T-helper 1 cell treated with Interleukin-12 subunit alpha and Interleukin-12 subunit beta and Interleukin-4 antibody, amounts not matched to agents 30 μg/mL and 1 μg/mL, for 36 hours (primary cell): ENCODE data around the gene PRKAR1B.
A peak's percentile ranks its signal among the peaks of the same experiment; 100 is the strongest.
"Not testable (repeated sequence)": the region's sequence is repeated elsewhere in the genome, so short reads cannot be mapped to it uniquely, and the experiment has no call there.

Experiments
- H3K27ac Mint-ChIP-seq: one replicate; pipeline ENCODE4 v1.8.0; 2021; ENCODE audit warnings: mild to moderate bottlenecking, mixed read lengths
- H3K27me3 Mint-ChIP-seq: one replicate; pipeline ENCODE4 v1.8.0; 2021; ENCODE audit warnings: low read depth, mixed read lengths
- H3K36me3 Mint-ChIP-seq: one replicate; pipeline ENCODE4 v1.8.0; 2021; ENCODE audit warnings: low read depth, mixed read lengths
- H3K4me1 Mint-ChIP-seq: one replicate; pipeline ENCODE4 v1.8.0; 2021; ENCODE audit warnings: low read depth, mixed read lengths
- H3K4me3 Mint-ChIP-seq: one replicate; pipeline ENCODE4 v1.8.0; 2021; ENCODE audit warnings: mild to moderate bottlenecking, moderate library complexity, mixed read lengths
- H3K9me3 Mint-ChIP-seq: one replicate; pipeline ENCODE4 v1.8.0; 2021; ENCODE audit warnings: mixed read lengths

The PRKAR1B gene

DNA sequence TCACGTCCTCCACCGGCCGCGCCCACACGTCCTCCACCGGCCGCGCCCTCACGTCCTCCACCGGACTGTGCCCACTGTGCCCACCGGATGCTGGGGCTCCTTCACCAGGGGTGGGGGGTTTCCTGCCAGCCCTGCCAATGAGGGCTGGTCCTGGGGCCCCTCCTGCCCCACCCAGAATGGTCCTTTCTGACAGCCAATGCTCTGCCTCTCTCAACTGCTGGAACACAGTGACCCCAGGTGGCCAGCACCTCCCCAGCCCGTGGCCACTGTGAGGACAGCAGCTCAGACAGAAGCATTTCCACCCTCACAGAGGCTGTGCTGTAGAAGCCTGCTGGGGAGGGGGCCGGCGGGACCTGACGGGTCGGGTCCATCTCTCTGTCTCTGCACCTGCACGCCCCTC, 90.7 kb downstream of the PRKAR1B start:
- Mint-ChIP-seq H3K27ac (no peak overlapping the region), H3K9me3 (no peaks in the 10 kb centered on the region)

DNA sequence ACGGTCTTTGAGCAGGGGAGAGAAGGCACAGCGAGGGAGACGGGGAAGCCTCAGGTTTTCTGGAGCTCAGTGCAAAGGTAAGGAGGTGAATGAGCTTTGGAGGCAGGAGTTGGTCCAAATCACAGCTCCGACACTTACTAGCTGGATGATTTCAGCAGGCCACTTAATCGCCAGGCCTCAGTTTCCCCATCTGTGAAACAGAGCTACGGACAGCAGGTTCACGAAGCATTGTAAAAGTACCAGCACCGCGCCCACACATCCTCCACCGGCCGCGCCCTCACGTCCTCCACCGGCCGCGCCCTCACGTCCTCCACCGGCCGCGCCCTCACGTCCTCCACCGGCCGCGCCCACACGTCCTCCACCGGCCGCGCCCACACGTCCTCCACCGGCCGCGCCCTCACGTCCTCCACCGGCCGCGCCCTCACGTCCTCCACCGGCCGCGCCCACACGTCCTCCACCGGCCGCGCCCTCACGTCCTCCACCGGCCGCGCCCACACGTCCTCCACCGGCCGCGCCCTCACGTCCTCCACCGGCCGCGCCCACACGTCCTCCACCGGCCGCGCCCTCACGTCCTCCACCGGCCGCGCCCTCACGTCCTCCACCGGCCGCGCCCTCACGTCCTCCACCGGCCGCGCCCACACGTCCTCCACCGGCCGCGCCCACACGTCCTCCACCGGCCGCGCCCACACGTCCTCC, 91.2 kb downstream of the PRKAR1B start:
- H3K9me3 Mint-ChIP-seq, H3K36me3 Mint-ChIP-seq, H3K27me3 Mint-ChIP-seq, H3K4me3 Mint-ChIP-seq, H3K4me1 Mint-ChIP-seq, H3K27ac Mint-ChIP-seq: not testable (repeated sequence)

More for the DNA sequence above, 90.7 kb downstream of the PRKAR1B start:
- Mint-ChIP-seq H3K27me3 (no peaks in the 10 kb centered on the region), H3K36me3 (peaks cover 2% of the 10 kb centered on the region), H3K4me1 (peaks cover 9% of the 10 kb centered on the region), H3K4me3 (no peak overlapping the region)

DNA sequence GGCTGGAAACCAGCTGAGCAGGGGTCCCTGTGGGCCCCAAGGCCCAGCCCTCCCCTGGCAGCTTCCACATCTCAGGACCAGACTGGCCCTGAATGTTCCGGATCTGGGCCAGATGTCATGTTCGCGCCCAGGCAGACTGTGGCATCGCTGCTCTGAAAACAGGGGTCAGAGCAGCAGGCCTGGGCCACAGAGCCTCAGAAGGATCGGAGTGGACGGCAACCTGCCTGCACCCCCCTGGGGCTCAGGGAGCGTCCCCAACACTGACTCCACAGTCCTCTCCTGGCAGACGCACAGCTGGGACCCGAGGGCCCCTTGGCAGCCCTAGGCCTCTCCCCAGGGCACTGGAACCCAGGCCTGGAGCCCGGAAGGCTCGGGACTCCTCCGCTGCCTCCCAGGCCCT, 91.9 kb downstream of the PRKAR1B start:
- Mint-ChIP-seq H3K4me3 (no peak overlapping the region), H3K9me3 (no peaks in the 10 kb centered on the region), H3K27me3 (no peaks in the 10 kb centered on the region)

DNA sequence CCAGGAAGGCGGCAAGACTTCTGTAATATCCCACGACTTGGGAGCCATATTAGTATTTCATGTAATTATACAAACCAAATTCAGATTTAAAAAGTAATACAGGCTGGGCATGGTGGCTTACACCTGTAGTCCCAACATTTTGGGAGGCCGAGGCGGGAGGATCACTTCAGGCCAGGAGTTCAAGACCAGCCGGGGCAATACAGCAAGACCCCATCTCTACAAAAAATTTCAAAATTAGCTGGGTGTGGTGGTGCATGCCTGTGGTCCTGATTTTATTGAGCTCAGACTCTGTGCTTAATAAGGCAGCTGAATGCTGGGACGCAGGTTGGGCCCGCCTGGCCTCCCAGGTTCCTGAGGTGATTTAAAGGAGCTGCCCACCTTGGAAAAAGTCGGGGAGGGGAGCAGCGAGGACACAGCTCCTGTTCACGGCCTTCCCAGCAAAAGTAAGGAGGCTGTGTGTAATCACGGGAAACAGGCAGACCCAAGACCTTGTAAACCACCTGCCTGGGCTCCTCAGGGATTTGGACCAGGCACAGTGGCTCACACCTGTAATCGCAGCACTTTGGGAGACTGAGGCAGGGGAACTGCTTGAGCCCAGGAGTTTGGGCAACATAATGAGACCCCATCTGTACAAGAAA, 93.6 kb downstream of the PRKAR1B start:
- Mint-ChIP-seq H3K27ac (no peak overlapping the region), H3K36me3 (no peaks in the 10 kb centered on the region), H3K4me1 (peaks cover 2% of the 10 kb centered on the region), H3K9me3 (no peaks in the 10 kb centered on the region), H3K27me3 (no peaks in the 10 kb centered on the region), H3K4me3 (no peak overlapping the region)

More for the DNA sequence above, 91.9 kb downstream of the PRKAR1B start:
- H3K27ac Mint-ChIP-seq: no peak overlapping the region
- H3K4me1 Mint-ChIP-seq: peaks cover 6% of the 10 kb centered on the region
- H3K36me3 Mint-ChIP-seq: peaks cover 2% of the 10 kb centered on the region

DNA sequence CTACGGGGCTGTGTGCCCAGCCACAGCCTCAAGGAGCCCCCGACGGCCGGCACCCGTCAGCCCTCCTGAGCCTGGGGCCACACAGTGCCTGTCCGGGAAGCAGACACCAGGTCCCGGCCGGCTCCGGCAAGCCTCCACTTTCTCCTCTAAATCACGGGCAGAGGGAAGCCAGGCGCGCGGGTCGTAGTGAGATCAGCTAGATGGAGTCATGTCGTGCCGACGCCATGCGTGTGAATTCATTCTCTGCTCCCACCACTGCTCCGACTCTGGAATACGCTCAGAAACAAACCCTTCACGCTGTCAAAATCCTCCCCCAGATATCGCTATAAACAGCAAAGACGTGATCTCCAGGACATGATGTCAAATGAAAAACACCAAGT, 94.3 kb downstream of the PRKAR1B start:
- no peak overlapping the region for H3K27ac Mint-ChIP-seq
- no peaks in the 10 kb centered on the region for H3K27me3 Mint-ChIP-seq
- H3K4me1 Mint-ChIP-seq: peaks cover 2% of the 10 kb centered on the region
- H3K4me3 Mint-ChIP-seq: no peak overlapping the region
- no peaks in the 10 kb centered on the region for H3K36me3 Mint-ChIP-seq
- H3K9me3 Mint-ChIP-seq: no peaks in the 10 kb centered on the region

DNA sequence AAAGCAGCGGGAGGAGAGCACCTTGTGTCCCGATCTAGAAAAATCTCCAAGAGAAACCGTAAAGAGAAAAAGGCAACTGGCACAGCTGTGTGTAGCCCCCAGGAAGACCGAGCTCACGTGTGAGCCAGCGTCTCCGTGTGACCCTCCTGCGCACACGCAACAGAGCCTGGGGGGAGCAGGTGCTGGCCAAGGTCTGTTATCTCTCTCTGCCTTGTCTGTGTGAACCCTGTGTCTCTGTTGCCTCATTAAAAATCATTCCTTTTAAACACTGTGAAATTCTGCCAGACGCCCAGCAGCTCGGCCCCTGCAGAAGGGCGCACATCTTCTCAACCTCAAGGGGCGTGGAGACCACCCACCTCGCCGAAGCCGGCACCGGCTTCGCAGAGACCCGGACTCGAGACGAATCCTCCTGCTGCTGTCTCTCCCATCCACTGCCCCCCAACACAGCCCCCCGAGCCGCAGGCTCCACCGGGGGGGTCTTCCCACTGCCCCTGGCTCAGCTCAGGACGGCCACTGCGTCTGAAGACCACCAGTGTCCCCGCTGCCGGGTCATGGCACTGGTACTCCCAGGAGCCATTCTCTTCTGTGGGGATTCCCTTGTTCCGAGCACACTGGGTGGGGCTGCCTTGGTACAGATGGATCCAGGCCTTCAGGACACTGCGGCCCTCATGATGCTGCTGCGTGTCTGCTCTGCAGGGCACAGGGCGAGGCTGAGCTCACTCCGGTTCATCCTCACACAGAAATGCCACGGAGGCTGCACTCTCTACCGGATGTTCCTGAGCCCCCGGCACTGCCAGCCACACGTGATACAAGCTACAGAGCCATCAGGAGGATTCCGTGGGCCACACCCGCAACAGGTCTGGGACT, 94.9 kb downstream of the PRKAR1B start:
- Mint-ChIP-seq H3K27ac (no peak overlapping the region), H3K4me3 (no peak overlapping the region), H3K27me3 (no peaks in the 10 kb centered on the region), H3K4me1 (peaks cover 2% of the 10 kb centered on the region), H3K9me3 (no peaks in the 10 kb centered on the region), H3K36me3 (no peaks in the 10 kb centered on the region)

DNA sequence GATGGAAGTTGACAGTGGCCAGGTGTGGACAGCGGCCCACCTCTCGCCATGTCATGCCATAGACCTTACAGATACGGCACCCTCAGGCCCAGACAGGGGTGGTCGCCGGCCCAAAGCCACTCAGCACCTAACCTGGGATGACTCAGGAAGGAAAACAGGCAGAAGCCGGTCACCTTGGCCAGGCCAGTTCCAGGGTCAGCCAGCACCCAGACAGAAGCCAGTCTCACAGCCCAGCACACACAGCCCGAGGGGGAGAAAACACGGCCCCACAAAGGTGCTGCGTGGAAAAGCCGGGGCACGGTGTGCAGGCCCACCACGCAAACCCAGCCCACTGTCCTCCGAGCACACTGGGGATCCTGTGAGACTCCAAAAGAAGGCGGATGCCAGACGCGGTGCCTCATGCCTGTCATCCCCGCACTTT, 95.8 kb downstream of the PRKAR1B start:
- Mint-ChIP-seq H3K4me3 (no peak overlapping the region), H3K36me3 (no peaks in the 10 kb centered on the region), H3K27me3 (no peaks in the 10 kb centered on the region), H3K4me1 (peaks cover under 1% of the 10 kb centered on the region), H3K9me3 (no peaks in the 10 kb centered on the region), H3K27ac (no peak overlapping the region)

DNA sequence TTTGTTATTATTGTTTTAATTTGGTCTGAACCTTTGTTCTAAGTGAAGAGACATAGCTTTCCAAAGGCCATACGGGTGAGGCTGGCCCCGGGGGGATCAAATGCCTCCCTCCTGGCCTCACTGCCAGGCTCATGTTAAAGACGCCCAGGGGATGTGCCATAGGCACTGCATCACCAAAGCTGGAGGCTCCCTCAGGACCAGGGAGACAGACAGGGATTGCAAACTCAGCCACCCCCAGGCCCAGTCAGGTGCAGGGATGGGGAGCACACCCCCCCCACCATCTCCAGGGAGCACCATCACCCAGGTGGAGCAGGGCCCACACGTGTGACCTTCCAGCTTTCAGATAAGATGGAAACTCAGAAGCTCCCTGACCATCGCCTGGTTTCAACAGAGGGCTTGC, 96.5 kb downstream of the PRKAR1B start:
- H3K27ac Mint-ChIP-seq: peak overlapping the region; percentile 9
- no peak overlapping the region for H3K4me3 Mint-ChIP-seq
- peaks cover 4% of the 10 kb centered on the region for H3K9me3 Mint-ChIP-seq

DNA sequence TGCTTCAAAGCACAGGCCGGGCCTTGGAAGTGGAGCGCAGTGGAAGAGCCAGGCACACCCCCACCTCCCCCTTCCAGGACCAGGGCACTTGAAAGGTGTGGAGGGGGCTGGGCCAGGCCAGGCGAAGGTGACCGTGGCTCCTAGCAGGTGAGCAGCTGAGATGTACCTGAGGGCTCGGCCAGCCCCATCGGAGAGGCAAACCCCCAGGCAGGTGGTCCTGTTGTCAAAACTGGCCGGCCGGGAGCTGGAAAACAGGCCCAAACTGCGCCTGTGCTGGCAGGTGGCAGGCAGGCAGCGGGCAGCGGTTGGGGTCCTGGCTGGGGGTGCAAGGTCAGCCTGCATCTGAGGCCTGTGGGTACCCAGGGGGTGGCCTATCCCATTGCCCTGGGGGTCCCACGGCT, 97.0 kb downstream of the PRKAR1B start:
- Mint-ChIP-seq H3K27me3 (no peaks in the 10 kb centered on the region), H3K9me3 (peaks cover 7% of the 10 kb centered on the region), H3K4me1 (no peaks in the 10 kb centered on the region), H3K4me3 (no peak overlapping the region), H3K36me3 (peaks cover 3% of the 10 kb centered on the region), H3K27ac (no peak overlapping the region)

More for the DNA sequence above, 96.5 kb downstream of the PRKAR1B start:
- Mint-ChIP-seq H3K27me3 (no peaks in the 10 kb centered on the region), H3K36me3 (peaks cover 2% of the 10 kb centered on the region), H3K4me1 (no peaks in the 10 kb centered on the region)

DNA sequence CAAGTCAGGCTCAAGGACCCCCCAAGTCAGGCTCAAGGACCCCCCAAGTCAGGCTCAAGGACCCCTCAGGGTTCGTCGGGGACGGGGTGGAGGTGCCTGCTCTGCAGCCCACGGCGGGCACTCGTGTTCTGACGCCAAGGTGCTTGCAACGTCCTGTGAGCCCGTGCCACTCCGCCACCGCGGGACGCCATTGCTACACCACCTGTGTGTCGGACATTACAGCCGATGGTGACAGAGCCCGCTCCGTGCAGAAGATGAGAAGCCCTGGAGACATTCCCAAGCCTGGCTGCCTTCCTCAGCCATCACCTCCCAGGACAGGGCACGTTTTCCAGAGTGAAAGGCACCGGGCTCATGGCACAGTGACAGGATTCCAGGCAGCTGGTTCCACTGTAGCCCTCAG, 98.3 kb downstream of the PRKAR1B start:
- Mint-ChIP-seq H3K4me1 (no peaks in the 10 kb centered on the region), H3K4me3 (no peak overlapping the region), H3K36me3 (peaks cover 12% of the 10 kb centered on the region), H3K27ac (no peak overlapping the region), H3K27me3 (no peaks in the 10 kb centered on the region), H3K9me3 (peaks cover 18% of the 10 kb centered on the region)

DNA sequence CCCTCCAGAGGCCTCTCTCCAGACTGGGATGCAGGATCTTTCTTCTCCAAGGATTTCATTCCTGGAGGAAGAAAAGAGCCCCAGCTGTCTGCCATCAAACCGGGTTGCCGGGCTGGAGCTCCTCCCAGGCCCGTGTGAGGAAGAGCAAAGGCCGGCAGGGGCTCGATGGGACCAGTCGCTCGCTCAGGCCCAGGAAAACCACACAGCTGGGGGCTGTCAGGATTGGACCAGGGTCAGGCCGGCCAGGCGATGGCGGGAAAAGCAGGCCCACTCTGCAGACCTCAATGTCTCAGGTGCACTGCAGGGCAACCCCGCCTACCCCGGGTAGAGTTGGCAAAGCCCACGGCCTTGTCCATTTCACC, 98.7 kb downstream of the PRKAR1B start:
- no peak overlapping the region for H3K27ac Mint-ChIP-seq
- no peaks in the 10 kb centered on the region for H3K4me1 Mint-ChIP-seq
- peaks cover 22% of the 10 kb centered on the region for H3K9me3 Mint-ChIP-seq
- H3K36me3 Mint-ChIP-seq: peaks cover 12% of the 10 kb centered on the region
- no peaks in the 10 kb centered on the region for H3K27me3 Mint-ChIP-seq
- no peak overlapping the region for H3K4me3 Mint-ChIP-seq

DNA sequence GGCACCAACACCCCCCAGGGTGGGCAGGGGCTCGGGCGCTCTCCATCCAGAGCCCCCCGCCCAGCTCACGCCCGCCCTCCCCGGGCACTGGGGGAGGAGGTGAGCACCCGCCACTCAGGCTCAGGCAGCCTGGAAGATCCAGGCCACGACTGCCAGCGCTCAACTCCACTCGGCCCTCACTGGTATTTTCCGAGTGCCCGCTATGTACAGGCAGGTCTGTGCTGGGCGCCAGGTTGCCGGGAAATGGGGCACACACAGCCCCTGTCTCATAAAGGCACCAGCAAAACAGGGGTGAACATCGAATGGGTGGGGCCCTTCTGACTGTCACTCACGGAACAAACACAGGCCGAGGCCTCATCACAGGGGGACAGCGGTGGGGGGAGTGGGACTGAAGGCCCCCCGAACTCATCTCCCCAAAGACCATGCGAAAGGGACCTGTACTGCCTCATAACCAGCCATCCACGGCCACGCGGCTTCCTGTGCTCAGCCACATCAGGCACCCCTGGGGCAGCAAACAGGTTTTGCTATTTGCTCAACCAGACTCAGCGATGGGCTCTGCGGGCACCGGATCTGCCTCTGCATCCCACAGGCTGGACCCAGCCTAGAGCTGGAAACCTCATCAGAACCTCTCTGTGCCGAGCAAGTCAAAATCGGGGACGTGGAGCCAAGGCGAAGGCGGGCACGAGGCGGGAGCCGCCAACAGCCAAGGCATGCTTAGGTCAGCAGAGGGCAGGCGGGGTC, 99.2 kb downstream of the PRKAR1B start:
- H3K4me3 Mint-ChIP-seq: no peak overlapping the region
- H3K9me3 Mint-ChIP-seq: peaks cover 28% of the 10 kb centered on the region
- H3K27me3 Mint-ChIP-seq: no peaks in the 10 kb centered on the region
- H3K4me1 Mint-ChIP-seq: no peaks in the 10 kb centered on the region
- H3K36me3 Mint-ChIP-seq: peaks cover 18% of the 10 kb centered on the region
- H3K27ac Mint-ChIP-seq: no peak overlapping the region

DNA sequence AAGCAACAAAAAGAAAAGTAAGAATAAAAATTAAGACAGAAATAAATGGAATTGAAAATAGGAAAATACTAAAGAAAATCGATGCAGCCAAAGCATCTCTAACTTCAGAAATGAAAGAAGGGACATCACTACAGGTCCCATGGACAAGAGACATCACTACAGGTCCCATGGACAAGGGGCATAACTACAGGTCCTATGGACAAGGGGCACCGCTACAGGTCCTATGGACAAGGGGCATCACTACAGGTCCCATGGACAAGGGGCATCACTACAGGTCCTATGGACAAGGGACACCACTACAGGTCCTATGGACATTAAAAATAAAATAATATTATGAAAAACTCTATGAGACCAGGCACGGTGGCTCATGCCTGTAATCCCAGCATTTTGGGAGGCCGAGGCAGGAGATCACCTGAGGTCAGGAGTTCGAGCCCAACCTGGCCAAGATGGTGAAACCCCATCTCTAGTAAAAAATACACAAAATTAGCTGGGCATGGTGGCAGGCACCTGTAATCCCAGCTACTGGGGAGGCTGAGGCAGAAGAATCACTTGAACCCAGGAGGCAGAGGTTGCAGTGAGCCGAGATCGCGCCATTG, 101.6 kb downstream of the PRKAR1B start:
- Mint-ChIP-seq H3K27me3 (no peaks in the 10 kb centered on the region), H3K9me3 (peaks cover 48% of the 10 kb centered on the region), H3K4me3 (no peak overlapping the region), H3K4me1 (peaks cover 2% of the 10 kb centered on the region), H3K27ac (no peak overlapping the region), H3K36me3 (peaks cover 34% of the 10 kb centered on the region)

DNA sequence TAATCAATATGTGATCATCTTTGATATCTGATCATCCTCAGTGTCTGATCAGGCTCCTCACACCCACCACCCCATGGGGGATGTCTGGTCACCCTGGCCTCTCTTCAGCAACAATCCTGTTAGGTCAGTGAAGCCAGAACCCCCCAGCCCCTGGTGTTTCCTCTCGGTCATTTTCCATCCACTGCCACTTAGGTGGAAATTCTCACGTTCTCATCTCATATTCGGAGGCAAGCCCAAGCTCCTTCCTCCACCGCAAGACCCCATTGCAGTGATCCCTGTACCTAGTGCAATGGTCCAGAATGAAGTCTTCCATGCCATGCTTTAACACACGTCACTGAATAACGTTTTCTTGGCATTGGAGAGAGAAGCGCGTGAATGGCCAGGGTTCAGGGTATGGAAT, 103.6 kb downstream of the PRKAR1B start:
- Mint-ChIP-seq H3K4me3 (no peak overlapping the region), H3K36me3 (peaks cover 46% of the 10 kb centered on the region), H3K27ac (no peak overlapping the region), H3K9me3 (peaks cover 63% of the 10 kb centered on the region), H3K27me3 (no peaks in the 10 kb centered on the region), H3K4me1 (peaks cover 21% of the 10 kb centered on the region)
